T47D (cell line): ENCODE data around the gene PDSS2.
"Not testable (repeated sequence)": the region's sequence is repeated elsewhere in the genome, so short reads cannot be mapped to it uniquely, and the experiment has no call there.

Experiments used
- DNase-seq, 2 experiments: peaks; one replicate each; pipeline versions ENCODE4 v3.0.0 to v3.0.0-alpha.2; 2011 to 2012; ENCODE audit warnings: low read depth in 1 of 2, low spot score in 1 of 2
- JUND ChIP-seq: IDR thresholded peaks from 2 replicates; pipeline ENCODE4 v1.6.1; 2012; ENCODE audit warnings: low read depth
- in situ Hi-C: cut with HindIII; loops from 2 replicates; pipeline ENCODE4 v1.10.0; 2016; ENCODE audit warnings: low sequenced_read_pairs, low pct_unique_long_range_greater_than_20kb

PDSS2 gene

GRCh38 chr6:107152638-107153430 lies 306.5 kb downstream of the PDSS2 start:
- in situ Hi-C loops = no loop called here
- no peak for TF ChIP-seq JUND
- no peak for DNase-seq

GRCh38 chr6:107144666-107145065 lies 314.7 kb downstream of the PDSS2 start:
- in situ Hi-C loops = no loop called here
- no peak for TF ChIP-seq JUND
- peak in 1 of 2 experiments; percentile 10 for DNase-seq

GRCh38 chr6:107144014-107144413 lies 315.4 kb downstream of the PDSS2 start:
- TF ChIP-seq JUND = no peak
- DNase-seq = no peak
- in situ Hi-C loops = no loop called here

- no peak for DNase-seq
- TF ChIP-seq JUND = no peak
- in situ Hi-C loops = no loop called here
Observed at GRCh38 chr6:107140581-107140980, 318.8 kb downstream of the PDSS2 start.

GRCh38 chr6:107136324-107136723 lies 323.0 kb downstream of the PDSS2 start:
- DNase-seq, in situ Hi-C loops: not testable (repeated sequence)

GRCh38 chr6:107135048-107135680 lies 324.2 kb downstream of the PDSS2 start:
- in situ Hi-C loops, DNase-seq: not testable (repeated sequence)

- TF ChIP-seq JUND = no peak
- peak in 1 of 2 experiments; percentile 30 for DNase-seq
- in situ Hi-C loops = no loop called here
Observed at GRCh38 chr6:107132330-107132954, 326.9 kb downstream of the PDSS2 start.

- in situ Hi-C loops = no loop called here
Observed at GRCh38 chr6:107129370-107129925, 329.9 kb downstream of the PDSS2 start.

GRCh38 chr6:107128577-107128976 lies 330.8 kb downstream of the PDSS2 start:
- in situ Hi-C loops = no loop called here
- DNase-seq = no peak
- TF ChIP-seq JUND = no peak

More at GRCh38 chr6:107129370-107129925, 329.9 kb downstream of the PDSS2 start:
- no peak for DNase-seq
- TF ChIP-seq JUND = no peak

- in situ Hi-C loops = no loop called here
- no peak for TF ChIP-seq JUND
- DNase-seq = no peak
Observed at GRCh38 chr6:107128175-107128574, 331.2 kb downstream of the PDSS2 start.

GRCh38 chr6:107125771-107126170 lies 333.6 kb downstream of the PDSS2 start:
- no peak for TF ChIP-seq JUND
- DNase-seq = no peak
- in situ Hi-C loops = no loop called here

GRCh38 chr6:107124934-107125348 lies 334.4 kb downstream of the PDSS2 start:
- in situ Hi-C loops = no loop called here
- no peak for TF ChIP-seq JUND
- no peak for DNase-seq

GRCh38 chr6:107123501-107123900 lies 335.9 kb downstream of the PDSS2 start:
- no peak for TF ChIP-seq JUND
- in situ Hi-C loops = no loop called here
- no peak for DNase-seq
